GM12878 (cell line): ENCODE results near the gene ARHGAP30. TPM values are rescaled to one million over a fixed set of nuclear protein-coding genes. Genes with fewer than 3 reads are reported as not detected.
A peak's percentile ranks its signal among the peaks of the same experiment; 100 is the strongest.

Experiments
- CREM ChIP-seq: IDR thresholded peaks from 2 replicates; pipeline ENCODE4 v1.6.1; 2014; ENCODE audit warnings: antibody characterized with exemption, low read depth
- DPF2 ChIP-seq: fragments of 450-650 bp; IDR thresholded peaks from 2 replicates; pipeline ENCODE4 v1.6.1; 2017; ENCODE audit warnings: mild to moderate bottlenecking
- KAT2A ChIP-seq: conservative IDR thresholded peaks from 2 replicates; pipeline ENCODE4 v1.6.1; 2011; ENCODE audit warnings: low read depth, low read length; ENCODE audit not compliant: control insufficient read depth
- MLLT1 ChIP-seq: fragments of 450-650 bp; IDR thresholded peaks from 2 replicates; pipeline ENCODE4 v1.6.1; 2016; ENCODE audit warnings: mild to moderate bottlenecking
- POLR2AphosphoS2 ChIP-seq: IDR thresholded peaks from 2 replicates; pipeline ENCODE4 v1.6.1; 2011; ENCODE audit warnings: low read depth, mild to moderate bottlenecking, low read length, improper control_type of control experiment, moderate library complexity
- PRDM15 ChIP-seq: fragments of 450-650 bp; formaldehyde crosslinking; IDR thresholded peaks from 2 replicates; pipeline ENCODE4 v1.4.0; 2020; ENCODE audit warnings: mild to moderate bottlenecking, moderate library complexity
- TARDBP ChIP-seq: IDR thresholded peaks from 2 replicates; pipeline ENCODE4 v1.6.1; 2016; ENCODE audit warnings: borderline replicate concordance
- TBL1XR1 ChIP-seq: IDR thresholded peaks from 2 replicates; pipeline ENCODE4 v1.6.1; 2012; ENCODE audit warnings: low read depth, low read length, improper control_type of control experiment
- ZBTB11 ChIP-seq: fragments of 450-650 bp; formaldehyde crosslinking; IDR thresholded peaks from 2 replicates; pipeline ENCODE4 v1.5.0; 2022; ENCODE audit warnings: mild to moderate bottlenecking, missing genetic modification characterization
- ZSCAN29 ChIP-seq: fragments of 450-650 bp; IDR thresholded peaks from 2 replicates; pipeline ENCODE4 v1.6.1; 2017; ENCODE audit warnings: mild to moderate bottlenecking, moderate library complexity
- polyA plus RNA-seq, 11 experiments: library from polyadenylated mRNA; depleted of rRNA in 4 of 11; unstranded in 6 of 11; stranded (reverse) in 5 of 11; fragments of >200 nt; fragmentation: Nextera tagmentation in 4 of 11; fragmentation: Illumina TruSeq in 1 of 11; extraction: Ambion mirVana in 4 of 11; extraction: Trizol in 1 of 11; gene quantifications; 1 replicate in 1 of 11; 2 replicates in 10 of 11; pipeline versions ENCODE4 v1.2.1 to v1.2.3, GENCODE V29; 2011 to 2016; ENCODE audit warnings: inconsistent platforms in 2 of 11, missing spikeins in 2 of 11, low read depth in 1 of 11
- total RNA-seq, 4 experiments: library from RNA; depleted of rRNA in 3 of 4; stranded (reverse); fragments of >200 nt in 3 of 4; fragmentation: Illumina TruSeq in 1 of 4; extraction: Trizol in 1 of 4; gene quantifications; 2 replicates each; pipeline versions ENCODE4 v1.2.1 to v1.2.3, GENCODE V29; 2013 to 2021
- TF ChIP-seq, protein P1 (sequence below): IDR thresholded peaks from 2 replicates; pipeline ENCODE4 v1.6.1; 2012; ENCODE audit warnings: low read depth, low read length, improper control_type of control experiment

The ARHGAP30 gene
- total and polyA plus RNA-seq, 10 of the 15 experiments (the other 5 are each of a cell fraction or from before 2014, with no cell fraction given): 12.9 to 143 (median 76.3) TPM

- TF ChIP-seq ZBTB11 (CRISPR knock-in tag) (no peak), MLLT1 (peak; percentile 33; the same call in 1 of the 2 replicates), DPF2 (peak; percentile 57; the same call in 1 of the 2 replicates), ZSCAN29 (no peak), TBL1XR1 (peak; percentile 49; the same call in 1 of the 2 replicates), PRDM15 (CRISPR knock-in tag) (no peak), CREM (peak; percentile 90), POLR2AphosphoS2 (peak; percentile 79; the same call in 1 of the 2 replicates), TARDBP (no peak), KAT2A (no peak)
- TF ChIP-seq, protein P1, sequence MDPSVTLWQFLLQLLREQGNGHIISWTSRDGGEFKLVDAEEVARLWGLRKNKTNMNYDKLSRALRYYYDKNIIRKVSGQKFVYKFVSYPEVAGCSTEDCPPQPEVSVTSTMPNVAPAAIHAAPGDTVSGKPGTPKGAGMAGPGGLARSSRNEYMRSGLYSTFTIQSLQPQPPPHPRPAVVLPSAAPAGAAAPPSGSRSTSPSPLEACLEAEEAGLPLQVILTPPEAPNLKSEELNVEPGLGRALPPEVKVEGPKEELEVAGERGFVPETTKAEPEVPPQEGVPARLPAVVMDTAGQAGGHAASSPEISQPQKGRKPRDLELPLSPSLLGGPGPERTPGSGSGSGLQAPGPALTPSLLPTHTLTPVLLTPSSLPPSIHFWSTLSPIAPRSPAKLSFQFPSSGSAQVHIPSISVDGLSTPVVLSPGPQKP: no peak; the same call in 1 of the 2 replicates
Measured at GRCh38 chr1:161117759-161118581, 48.3 kb upstream of the ARHGAP30 start, which contains the start of the genes NIT1 and PFDN2 (continued).
